ENCODE results near the gene ARHGAP6. TPM values are rescaled to one million over a fixed set of nuclear protein-coding genes. Genes with fewer than 3 reads are reported as not detected.

Gene ARHGAP6
- total RNA-seq, 1 experiment from 2014 or later, result 0.07 TPM

GRCh38 chrX:11562570-11562969 is 103.2 kb downstream of the ARHGAP6 start:
- no peak overlapping the region for H3K27ac Mint-ChIP-seq
- Histone ChIP-seq H2AK5ac (ENCODE audit: insufficient read length, low read length) (no peak overlapping the region), H4K5ac (ENCODE audit: insufficient read length, low read depth, low read length) (no peak overlapping the region), H3K14ac (ENCODE audit: insufficient read depth, low read length) (no peak overlapping the region), H3K79me2 (ENCODE audit: insufficient read depth, low read length) (no peaks in the 10 kb centered on the region), H4K8ac (replicated peaks; ENCODE audit: insufficient read length, low read depth, low read length) (no peak overlapping the region), H2BK12ac (ENCODE audit: insufficient read length, low read depth, low read length) (no peak overlapping the region), H2BK120ac (ENCODE audit: low read depth, low read length, poor library complexity, severe bottlenecking) (no peak overlapping the region), H4K20me1 (ENCODE audit: control insufficient read depth, insufficient read depth, insufficient read length) (peaks cover 2% of the 10 kb centered on the region), H3K27ac (ENCODE audit: insufficient read length, low read depth, low read length) (no peak overlapping the region), H3K79me1 (ENCODE audit: insufficient read depth, low read depth, low read length, poor library complexity, severe bottlenecking) (no peaks in the 10 kb centered on the region), H3K23ac (ENCODE audit: insufficient read length, low read depth, low read length) (no peak overlapping the region), H2AFZ (ENCODE audit: low read length) (no peak overlapping the region), H3K56ac (ENCODE audit: insufficient read length, low read depth, low read length) (no peak overlapping the region), H3K9me3 (ENCODE audit: control insufficient read depth, low read depth, low read length) (no peaks in the 10 kb centered on the region), H3K27me3 (ENCODE audit: insufficient read depth, low read length) (peaks cover 33% of the 10 kb centered on the region), H3K23me2 (ENCODE audit: insufficient read length, low read depth, low read length, poor library complexity, severe bottlenecking) (no peaks in the 10 kb centered on the region), H4K91ac (ENCODE audit: insufficient read length, low read depth, low read length) (no peak overlapping the region), H2BK15ac (ENCODE audit: low read depth, low read length) (no peak overlapping the region), H2BK5ac (ENCODE audit: insufficient read length, low read length) (no peak overlapping the region), H3T11ph (ENCODE audit: low read length) (no peak overlapping the region), H3K4me1 (ENCODE audit: insufficient read depth, low read length) (no peaks in the 10 kb centered on the region; the same call in 1 of the 2 replicates), H3K18ac (ENCODE audit: insufficient read length, low read depth, low read length) (no peak overlapping the region), H2BK20ac (ENCODE audit: low read depth, low read length, poor library complexity, severe bottlenecking) (no peak overlapping the region), H3K4ac (ENCODE audit: low read depth, low read length) (no peak overlapping the region), H3K4me2 (ENCODE audit: insufficient read depth, insufficient read length, low read length) (no peak overlapping the region), H3K9ac (ENCODE audit: extremely low read depth, insufficient read length, low read length) (no peak overlapping the region)
- no peak for TF ChIP-seq CTCF (conservative IDR thresholded peaks at IDR 0.05)
- H3K9me3 Mint-ChIP-seq, result peaks cover 47 to 56% of the 10 kb centered on the region in 2 experiments
- peaks cover 8 to 11% of the 10 kb centered on the region in 2 experiments; a peak in 3 of 4 replicates for H3K4me1 Mint-ChIP-seq
- peaks cover 0 to 2% (median 0%) of the 10 kb centered on the region in 3 experiments; a peak in 2 of 7 replicates for H3K36me3 Mint-ChIP-seq (ENCODE audit: insufficient read depth in 1 of 3, low read depth in 3 of 3)
- no peak for DNase-seq
- WGBS (ENCODE audit: extremely low coverage, insufficient read length, low lambda C conversion rate), result no CpG with 5 or more reads among the region's 2 CpGs
- H3K27me3 Mint-ChIP-seq (ENCODE audit: low read depth), result peaks cover 88% of the 10 kb centered on the region
- no peak overlapping the region for H3K4me3 Mint-ChIP-seq

All from H9 (cell line).